Measurements from ENCODE around the gene FAM168A. TPM values are rescaled to one million over a fixed set of nuclear protein-coding genes. Genes with fewer than 3 reads are reported as not detected.

The FAM168A gene, protein sequence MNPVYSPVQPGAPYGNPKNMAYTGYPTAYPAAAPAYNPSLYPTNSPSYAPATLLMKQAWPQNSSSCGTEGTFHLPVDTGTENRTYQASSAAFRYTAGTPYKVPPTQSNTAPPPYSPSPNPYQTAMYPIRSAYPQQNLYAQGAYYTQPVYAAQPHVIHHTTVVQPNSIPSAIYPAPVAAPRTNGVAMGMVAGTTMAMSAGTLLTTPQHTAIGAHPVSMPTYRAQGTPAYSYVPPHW
- 10 to 100 TPM; 38.3 to 51.0 (median 44.0) TPM for polyA plus RNA-seq (ENCODE audit: insufficient read length in 4 of 4)

- DNase-seq (ENCODE audit: low read depth in 4 of 4, low spot score in 2 of 4), result peak; percentile 91 to 98 (median 95)
These were observed at the start of gene FAM168A for GRCh38 chr11:73597956-73598718. Gene FAM168A, minus strand, starts transcription at chr11:73598112. Its CDS starts 129,638 bp downstream, at chr11:73468474.

DNA sequence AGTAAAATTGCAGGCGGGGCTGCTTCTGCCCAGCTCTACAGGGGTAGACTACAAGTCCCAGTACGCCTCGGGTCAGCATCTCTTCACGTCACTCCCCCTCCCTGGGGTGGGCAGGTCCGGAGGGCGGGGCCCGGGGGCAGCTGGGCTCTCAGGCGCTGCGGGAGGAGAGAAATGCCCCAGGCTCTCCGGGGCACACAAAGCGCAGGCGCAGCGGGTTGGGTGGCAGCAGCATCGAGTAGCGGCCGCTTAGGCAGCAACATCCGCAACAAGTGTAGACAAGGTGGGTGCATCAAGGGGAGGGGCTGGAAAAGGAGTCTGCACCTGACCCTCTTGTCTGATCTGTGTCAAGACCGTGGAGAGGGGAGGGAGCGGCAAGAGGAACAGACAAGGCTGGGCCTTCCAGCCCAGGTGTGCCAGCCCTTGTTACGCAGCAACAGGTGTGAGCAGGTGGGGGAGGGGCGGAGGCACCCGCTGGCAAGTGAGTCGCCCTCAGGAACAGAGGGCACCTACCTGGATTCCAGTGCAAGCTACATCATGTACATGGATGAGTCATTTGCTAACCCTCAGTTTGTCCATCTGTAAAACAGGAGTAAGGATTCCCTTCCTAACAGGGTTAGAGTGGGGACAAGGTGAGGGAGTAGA, 49.7 kb upstream of the FAM168A start:
- peak in 3 of 4 donors; percentile 50 to 71 (median 51) for DNase-seq (ENCODE audit: low read depth in 4 of 4, low spot score in 2 of 4)

DNA sequence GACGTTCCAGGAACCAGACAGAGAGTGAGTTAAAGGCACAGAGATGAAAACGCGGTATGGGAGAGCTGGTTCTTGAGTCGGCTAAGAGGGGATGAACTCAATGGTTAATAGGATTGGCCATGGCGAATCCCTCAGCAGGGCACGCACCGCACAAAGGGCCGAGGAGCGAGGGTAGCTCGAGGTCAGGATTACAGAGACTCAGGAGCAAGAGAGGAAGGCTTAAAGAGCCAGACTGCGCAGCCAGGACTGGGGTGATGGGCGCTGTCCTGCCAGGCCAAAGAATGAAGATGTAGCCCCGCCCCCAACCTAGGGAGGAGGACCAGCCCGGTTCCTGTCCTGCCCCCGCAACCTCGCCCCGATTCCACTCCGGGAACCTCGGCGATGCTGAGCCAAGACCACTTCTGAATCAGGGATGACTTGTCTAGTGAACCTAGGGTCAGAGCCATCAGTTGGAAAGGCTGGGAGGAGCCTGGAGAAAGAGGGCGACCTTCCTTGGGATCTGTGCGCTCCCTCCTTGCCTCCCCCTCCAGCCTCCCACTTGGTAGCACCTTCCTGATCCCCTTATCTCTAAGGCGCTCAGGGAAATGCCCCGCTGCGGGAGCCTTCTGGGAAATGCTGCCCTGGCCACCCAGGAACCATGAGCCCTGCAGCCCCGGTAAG, 48.2 kb upstream of the FAM168A start, which contains the start of gene PLEKHB1:
Gene PLEKHB1, plus strand, starts transcription at position 610 of the 660 bp plus-strand sequence. Its CDS starts 28 bp downstream, at position 638.
- no peak for DNase-seq (ENCODE audit: low read depth in 4 of 4, low spot score in 2 of 4)

DNA sequence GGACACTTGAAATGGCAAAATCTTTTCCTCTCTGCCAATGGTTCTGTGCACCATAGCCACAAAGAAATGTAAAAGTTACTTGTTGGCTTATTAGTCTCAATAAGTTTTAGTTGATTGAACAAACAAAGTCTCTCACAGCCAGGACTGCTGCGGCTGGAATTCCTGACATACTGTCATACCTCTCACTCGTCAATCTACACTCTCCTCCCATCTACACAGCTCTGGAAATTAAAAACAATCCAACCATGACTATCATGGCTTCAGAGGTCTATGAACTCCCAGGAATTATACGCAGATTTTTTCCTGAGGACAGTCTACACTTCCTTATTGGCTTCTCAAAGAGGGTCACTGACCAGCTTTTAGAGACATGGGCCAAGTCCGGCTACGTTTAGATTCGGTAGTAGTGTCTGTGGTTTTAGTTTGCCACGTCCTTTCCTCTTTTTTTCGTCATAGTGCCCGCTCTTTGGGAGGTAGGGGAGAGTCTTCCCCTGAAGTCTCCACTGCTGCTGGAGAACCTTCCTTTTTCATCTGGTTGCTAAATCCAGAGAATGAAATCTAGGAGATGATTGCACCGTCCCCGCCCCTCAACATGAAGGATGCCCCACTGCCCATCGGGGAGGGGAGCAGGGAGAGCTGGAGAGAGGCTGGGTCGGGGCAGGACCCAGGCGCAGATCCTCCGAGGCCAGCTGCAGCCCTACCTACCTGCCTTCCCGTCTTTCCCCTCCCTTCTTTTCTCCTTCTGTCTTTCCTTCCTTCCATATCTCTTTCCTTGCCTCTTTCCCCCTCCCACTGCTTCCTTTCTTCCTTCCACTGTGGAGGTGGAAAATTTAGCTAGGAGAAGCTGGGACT, 47.4 kb upstream of the FAM168A start:
- no peak for DNase-seq (ENCODE audit: low read depth in 4 of 4, low spot score in 2 of 4)

GRCh38 chr11:73641668-73642067, 43.8 kb upstream of the FAM168A start:
- no peak for DNase-seq (ENCODE audit: low read depth in 4 of 4, low spot score in 2 of 4)

DNA sequence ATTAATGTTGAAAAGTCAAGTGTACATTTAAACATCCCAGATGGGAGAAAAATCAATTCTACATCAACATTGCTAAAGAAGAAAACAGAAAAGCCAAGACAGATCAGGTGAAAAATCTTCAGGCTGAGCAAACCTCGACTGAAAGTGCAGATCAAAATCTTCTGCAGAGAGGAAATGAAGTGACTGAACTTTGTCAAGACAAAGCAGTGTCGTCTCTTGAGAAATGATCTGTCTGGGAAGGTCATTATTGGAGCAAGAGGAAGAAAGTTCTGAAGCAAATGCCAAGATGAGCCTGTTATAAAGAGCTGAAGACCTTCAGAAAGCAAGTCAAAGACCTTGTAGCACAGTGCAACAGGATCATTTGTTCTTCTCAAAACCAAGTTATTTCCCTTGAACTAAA, 42.7 kb upstream of the FAM168A start:
- DNase-seq (ENCODE audit: low read depth in 4 of 4, low spot score in 2 of 4), result no peak

GRCh38 chr11:73637012-73637411, 39.1 kb upstream of the FAM168A start:
- no peak for DNase-seq (ENCODE audit: low read depth in 4 of 4, low spot score in 2 of 4)

DNA sequence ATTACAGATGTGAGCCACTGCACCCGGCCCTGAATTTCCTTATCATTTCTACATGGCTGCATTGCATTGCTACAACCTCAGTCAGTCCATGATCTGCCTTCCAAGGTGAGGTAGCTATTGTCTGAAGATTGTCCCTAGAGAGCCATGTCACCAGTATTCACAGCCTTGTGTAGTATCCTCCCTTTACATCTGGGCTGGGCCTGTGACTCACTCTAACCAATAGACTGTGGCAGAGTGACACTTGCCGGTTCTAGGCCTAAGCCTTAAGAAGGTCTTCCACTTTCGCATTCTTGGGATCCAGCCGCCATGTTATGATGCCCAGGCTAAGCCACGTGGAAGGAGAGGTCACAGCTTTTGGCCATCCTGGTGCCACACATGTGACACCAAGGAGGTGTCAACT, 38.3 kb upstream of the FAM168A start:
- no peak for DNase-seq (ENCODE audit: low read depth in 4 of 4, low spot score in 2 of 4)

- DNase-seq (ENCODE audit: low read depth in 4 of 4, low spot score in 2 of 4), result no peak
These were observed 37.8 kb upstream of the FAM168A start for GRCh38 chr11:73635721-73636120.

- no peak for DNase-seq (ENCODE audit: low read depth in 4 of 4, low spot score in 2 of 4)
These were observed 36.1 kb upstream of the FAM168A start for GRCh38 chr11:73633999-73634398.

GRCh38 chr11:73632996-73633395, 35.1 kb upstream of the FAM168A start:
- DNase-seq (ENCODE audit: low read depth in 4 of 4, low spot score in 2 of 4), result no peak

DNA sequence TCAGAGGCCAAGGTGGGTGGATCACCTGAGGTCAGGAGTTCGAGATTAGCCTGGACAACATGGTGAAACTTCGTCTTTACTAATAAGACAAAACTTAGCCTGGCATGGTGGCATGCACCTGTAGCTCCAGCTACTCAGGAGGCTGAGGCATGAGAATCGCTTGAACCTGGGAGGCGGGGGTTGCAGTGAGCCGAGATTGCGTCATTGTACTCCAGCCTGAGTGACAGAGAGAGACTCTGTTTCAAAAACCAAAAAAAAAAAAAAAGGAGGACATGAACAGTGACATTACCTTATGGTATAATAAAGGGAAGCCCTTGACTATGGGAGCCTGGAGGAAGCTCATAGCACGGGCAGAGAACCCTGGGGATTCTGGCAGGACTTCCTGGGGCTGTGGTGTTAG, 32.0 kb upstream of the FAM168A start:
- DNase-seq (ENCODE audit: low read depth in 4 of 4, low spot score in 2 of 4), result no peak

DNA sequence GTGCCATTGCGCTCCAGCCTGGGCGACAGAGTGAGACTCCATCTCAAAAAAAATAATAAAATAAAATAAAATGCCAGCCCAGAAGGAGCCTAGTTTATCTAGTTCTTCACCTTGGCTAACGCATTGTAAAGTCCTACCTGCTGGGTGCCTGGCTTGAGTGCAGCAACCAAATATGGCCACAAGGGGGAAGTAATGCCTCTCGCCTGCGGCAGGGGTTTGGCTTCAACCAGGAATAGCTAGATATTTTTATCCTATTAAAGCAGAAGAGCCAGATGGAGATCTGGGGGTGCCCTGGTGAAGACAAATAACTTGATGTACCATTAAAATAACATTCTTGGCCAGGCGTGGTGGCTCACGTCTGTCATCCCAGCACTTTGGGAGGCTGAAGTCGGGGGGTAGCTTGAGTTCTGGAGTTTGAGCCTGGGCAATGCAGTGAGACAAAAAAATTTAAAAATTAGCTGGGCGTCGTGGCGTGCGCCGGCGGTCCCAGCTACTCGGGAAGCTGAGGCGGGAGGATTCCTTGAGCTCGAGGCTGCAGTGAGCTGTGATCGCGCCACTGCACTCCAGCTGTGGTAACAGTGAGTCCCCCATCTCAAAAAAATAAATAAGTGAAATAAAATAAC, 27.9 kb upstream of the FAM168A start:
- DNase-seq (ENCODE audit: low read depth in 4 of 4, low spot score in 2 of 4), result peak in 1 of 4 donors; percentile 63

- DNase-seq (ENCODE audit: low read depth in 4 of 4, low spot score in 2 of 4), result no peak
These were observed 25.8 kb upstream of the FAM168A start for GRCh38 chr11:73623686-73624085.

GRCh38 chr11:73622926-73623593, 25.1 kb upstream of the FAM168A start:
- DNase-seq (ENCODE audit: low read depth in 4 of 4, low spot score in 2 of 4), result no peak

GRCh38 chr11:73614591-73614990, 16.7 kb upstream of the FAM168A start:
- no peak for DNase-seq (ENCODE audit: low read depth in 4 of 4, low spot score in 2 of 4)

DNA sequence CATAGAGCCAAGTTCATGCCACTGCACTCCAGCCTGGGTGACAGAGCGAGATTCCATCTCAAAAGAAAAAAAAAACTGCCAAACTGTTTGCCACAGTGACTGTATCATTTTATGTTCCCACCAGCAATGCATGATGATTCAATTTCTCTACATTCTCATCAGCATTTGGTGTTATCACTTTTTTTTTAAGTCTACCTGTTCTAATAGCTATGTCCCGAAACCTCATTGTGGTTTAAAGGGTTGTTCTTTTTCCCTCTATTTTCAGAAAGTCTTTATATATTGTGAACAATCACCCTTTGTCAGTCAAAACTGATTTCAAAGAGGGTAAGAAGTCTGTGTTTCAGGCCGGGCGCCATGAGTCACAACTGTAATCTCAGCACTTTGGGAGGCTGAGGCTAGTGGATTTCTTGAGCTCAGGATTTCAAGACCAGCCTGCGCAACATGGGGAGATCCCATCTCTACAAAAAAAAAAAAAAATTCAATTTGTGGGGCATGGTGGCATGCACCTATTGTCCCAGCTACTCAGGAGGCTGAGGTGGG, 14.8 kb upstream of the FAM168A start:
- no peak for DNase-seq (ENCODE audit: low read depth in 4 of 4, low spot score in 2 of 4)

GRCh38 chr11:73598719-73599379, 937 bp upstream of the FAM168A start:
- DNase-seq (ENCODE audit: low read depth in 4 of 4, low spot score in 2 of 4), result no peak

Data from left renal cortex interstitium (tissue), 4 donors.